Pulmonary artery endothelial cell (primary cell): ENCODE measurements around the gene HCN4. TPM values are rescaled to one million over a fixed set of nuclear protein-coding genes. Genes with fewer than 3 reads are reported as not detected.
"Not testable (repeated sequence)": the region's sequence is repeated elsewhere in the genome, so short reads cannot be mapped to it uniquely, and the experiment has no call there.

Experiments
- DNase-seq: peaks from one replicate; pipeline ENCODE4 v3.0.0-alpha.2; 2011; ENCODE audit warnings: low read depth, low spot score
- total RNA-seq: library from RNA; depleted of rRNA; stranded (reverse); fragments of >200 nt; gene quantifications from 2 replicates; pipeline ENCODE4 v1.2.3, GENCODE V29; 2014

HCN4 gene
- total RNA-seq, 1 donor from 2014 or later, result not detected

DNA sequence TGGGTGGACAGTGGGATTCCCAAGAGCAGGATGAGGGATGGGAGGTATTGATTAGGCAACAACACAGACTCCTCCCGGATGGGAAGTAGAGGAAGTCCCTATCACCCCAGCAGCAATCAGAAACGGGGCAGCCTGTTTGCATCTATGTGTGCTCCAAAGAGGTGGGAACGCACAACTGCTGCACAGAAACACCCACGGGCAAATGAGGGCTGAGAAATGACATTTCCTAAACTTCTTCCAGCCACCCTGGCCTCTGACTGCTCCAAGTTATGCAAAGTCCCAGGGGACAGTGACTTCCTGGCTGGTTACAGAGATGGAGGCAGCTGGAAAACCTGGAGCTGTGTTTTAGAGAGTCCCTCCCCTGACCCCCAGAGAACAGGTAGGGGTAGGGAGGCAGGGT, 42.6 kb downstream of the HCN4 start:
- no peak for DNase-seq

DNA sequence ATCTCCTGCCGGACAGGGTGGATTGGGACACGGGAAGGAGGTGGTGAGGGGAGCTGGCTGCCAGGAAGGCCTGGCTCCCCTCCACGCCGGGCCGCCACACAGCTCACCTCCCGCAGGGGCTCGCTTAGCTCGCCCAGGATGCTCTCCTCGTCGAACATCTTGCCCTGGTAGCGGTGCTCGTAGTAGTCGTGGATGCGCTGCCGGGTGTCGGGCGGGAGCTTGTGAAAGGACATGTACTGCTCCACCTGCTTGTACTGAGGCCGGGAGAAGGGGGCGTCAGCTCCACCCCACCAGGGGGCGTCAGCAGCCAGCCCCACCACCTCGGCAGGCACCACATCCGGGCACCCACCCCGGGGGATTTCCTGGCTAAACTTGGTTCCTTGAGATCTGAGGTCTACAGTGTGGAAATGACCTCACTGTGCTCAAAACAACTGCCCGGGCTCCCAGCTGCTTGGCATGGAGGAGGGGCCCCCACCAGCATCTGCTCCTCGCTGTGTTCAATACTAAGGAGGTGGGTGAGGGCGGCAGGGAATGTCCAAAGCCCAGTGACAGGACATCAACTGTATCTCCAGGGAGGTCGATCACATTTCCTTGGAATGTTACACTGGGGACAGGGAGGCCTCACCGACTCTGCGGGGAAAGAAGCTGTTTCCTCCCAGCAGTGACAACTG, 43.4 kb downstream of the HCN4 start:
- DNase-seq, result no peak

DNA sequence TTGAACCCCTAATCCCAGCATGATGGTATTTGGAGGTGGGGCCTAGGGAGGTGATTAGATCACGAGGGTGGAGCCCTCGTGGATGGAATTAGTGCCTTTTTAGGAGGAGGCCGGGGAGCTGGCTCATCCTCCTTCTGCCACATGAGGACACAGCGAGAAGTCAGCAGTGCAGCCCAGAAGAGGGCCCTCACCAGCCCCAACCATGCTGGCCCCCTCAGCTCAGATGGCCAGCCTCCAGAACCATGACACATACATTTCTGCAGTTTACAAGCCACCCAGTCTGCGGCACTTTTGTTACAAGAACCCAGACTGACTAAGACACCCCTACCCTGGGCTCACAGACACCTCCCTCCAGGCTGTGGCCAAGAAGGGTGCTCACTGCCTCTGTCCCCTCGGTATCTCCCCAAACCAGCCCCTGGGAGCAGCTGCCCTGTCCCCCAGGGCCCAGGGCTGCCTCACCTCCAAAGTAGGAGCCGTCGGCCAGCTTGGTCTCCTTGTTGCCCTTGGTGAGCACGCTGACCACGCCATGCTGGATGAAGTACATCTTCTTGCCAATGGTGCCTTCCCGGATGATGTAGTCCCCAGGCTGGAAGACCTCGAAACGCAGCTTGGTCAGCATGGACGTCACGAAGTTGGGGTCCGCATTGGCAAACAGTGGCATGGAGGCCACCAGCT, 44.1 kb downstream of the HCN4 start:
- no peak for DNase-seq

DNA sequence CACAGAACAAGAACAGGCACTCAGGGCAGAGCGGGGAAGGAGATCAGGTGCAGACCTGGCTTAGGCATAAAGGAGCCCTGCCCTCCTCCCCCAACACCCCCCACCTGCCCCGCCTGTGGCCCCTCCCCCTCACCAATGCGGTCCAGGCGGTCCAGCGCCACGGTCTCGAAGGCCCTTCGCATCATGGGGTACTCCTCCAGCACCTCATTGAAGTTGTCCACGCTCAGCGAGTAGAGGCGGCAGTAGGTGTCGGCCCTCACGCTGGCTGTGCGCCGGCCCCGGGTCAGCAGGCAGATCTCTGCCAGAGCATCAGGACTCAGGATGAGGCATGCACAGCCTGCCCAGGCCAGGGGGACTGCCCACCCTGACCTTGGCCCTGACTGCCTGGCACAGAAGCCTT, 44.8 kb downstream of the HCN4 start:
- DNase-seq, result no peak

DNA sequence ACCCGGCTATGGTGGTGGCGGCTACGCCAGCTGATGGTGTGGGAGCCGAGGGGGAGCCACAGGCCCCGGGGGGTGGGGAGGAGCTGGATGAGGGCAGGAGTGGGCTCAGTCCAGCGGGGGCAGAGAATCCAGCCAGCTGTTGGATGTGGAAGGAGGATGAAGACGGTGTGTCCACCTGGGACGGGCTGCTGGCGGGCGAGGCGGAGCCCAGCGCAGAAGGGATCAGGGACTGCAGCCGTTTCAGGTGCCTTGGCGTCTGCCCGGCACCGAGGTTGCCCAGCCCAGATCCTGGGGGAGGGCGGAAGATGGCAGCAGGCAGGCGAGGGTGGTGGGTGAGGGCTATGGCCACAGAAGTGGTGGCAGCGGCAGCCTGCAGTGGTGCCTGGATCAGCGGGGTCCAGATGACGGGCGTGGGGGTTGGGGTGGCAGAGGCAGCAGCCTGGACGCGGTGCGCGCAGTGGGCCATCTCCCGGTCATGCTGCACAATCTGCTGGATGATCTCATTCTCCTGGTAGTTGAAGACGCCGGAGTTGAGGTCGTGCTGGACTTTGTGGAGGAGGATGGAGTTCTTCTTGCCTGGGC, 45.3 kb downstream of the HCN4 start:
- DNase-seq, result no peak

DNA sequence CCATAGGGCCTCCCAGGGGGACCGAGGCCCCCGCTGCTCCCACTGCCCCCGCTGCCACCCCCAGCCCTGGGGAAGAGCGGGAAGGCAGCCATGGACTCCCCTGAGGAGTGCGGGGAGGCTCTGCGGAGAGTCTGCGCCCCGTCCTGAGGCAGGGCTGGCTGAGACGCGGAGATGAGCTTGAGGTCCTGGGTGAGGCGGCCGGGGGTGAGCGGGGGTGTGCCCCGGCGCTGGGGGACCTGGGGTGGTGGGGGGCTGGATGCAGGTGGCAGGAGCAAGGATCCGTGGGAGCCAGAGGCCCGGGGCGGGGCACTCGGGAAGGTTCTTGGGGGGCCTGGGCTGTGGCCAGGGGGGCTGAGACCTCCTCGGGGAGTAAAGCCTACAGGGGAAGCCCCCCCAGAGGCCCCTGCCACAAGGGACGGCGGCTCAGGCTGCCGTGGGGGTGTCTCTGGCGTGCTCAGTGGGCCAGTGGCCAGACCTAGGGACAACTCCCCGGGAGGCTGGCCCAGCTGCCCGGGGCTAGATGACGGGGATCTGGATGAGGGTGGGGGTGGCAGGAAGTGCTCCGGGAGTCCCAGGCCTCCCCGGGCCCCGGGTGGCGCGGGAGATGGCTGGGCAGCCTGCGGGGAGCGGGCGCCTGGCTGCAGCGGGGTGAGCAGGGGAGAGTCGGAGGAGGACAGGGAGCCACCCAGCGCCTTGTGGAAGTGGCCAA, 45.9 kb downstream of the HCN4 start:
- DNase-seq, result no peak

DNA sequence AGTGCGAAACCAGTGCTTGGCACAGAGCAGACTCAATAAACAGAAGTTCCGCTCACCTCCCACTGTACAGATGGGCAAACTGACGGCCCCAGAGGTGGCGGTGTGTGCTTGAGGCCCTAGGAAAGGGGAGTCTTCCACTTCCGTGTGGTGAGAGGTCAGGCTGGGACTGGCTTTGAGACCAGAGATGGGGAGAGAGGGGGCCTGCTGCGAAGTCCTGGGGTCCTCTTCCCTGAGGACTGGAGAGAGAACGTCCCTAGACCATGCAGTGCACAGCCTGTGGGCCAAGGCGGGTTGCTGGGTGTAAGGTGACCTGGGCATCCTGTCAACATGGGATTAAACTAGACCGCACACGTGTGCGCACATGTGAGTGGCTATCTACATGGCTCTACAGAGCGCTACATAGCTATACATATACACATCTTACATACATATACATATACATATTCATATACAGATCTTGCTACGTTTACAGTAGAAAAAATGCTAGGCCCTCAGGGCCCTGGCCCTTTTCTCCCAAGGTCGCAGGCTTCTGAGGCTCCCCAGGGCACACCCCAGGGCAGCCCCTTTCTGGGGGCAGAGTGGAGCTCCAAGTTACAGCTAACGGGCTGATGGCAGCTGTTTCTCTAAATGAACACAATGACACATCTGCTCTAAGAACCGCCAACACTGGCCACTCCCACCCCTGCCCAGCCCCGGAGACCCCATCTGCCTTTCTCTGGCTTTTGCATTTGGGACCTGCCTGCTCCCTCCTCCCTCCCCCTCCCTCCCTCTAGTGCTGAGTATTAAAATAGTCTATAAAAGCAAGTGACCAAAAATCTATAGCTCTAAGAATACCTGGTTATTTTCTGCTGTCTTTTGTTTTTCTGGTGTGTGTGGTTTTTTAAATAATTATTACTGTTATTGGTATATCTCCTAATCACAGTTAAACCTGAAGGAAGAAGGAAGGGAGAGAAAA, 47.0 kb downstream of the HCN4 start:
- no peak for DNase-seq

DNA sequence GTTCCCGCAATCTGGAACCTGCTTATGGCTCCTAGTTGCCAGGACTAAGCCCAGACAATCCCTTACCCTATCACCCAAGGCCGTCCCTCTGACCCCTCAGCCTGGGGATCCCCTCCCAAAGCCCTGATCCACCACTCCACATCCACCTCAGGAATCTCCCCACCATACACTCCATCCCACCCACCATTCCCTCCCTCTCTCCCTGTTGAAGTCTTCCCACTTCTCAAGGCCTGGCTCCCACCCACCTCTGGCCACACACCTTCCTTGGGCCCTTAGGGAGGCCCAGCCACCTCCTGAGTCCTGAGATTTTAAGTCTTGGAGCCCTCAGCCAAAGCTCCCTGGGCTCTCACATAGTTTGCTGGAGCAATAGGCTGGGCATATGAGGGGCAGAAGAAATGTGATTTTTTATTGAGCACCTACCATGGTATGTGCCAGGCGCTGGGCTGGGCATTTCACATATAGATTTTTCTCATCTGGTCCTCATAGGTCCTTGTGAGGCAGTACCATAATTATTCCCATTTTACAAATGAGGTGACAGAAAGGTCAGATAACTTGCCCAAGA, 48.1 kb downstream of the HCN4 start:
- no peak for DNase-seq

DNA sequence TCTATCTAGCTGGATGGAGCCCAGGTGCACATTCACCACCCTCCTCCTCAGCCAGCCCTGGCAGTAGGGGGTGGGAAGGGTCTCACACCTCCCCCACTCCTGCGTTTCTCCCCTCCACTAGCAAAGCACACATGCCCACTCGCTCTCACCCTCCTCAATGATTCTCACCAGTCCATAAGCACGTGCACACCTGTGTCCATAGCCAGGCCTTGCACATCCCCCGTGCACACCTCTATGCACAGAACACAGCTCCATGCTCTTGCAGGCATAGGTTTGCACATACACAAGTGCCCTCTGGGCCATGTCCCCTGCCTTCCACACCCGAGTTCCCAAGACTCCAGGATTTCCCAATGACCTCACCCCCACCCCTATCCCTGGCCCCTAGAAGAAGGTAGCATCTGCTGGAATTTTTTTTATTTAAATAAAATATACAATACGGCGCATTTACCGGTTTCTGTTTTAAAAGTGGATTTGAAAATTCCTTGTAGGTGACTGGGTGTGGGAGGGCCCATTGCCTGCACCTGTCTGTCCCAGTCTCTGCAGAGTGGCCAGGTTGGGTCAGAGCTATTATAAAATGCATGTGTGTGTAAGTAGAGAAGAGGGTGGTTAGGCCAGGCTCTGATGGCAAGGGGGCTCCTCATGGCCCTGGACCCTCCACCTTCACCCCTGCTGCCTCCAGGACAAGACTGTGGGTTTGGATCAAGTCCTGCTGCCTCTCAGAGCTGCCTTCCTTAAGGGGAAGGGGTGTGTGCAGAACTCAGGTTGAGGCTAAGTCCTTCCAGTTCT, 49.1 kb downstream of the HCN4 start:
- DNase-seq, result no peak

DNA sequence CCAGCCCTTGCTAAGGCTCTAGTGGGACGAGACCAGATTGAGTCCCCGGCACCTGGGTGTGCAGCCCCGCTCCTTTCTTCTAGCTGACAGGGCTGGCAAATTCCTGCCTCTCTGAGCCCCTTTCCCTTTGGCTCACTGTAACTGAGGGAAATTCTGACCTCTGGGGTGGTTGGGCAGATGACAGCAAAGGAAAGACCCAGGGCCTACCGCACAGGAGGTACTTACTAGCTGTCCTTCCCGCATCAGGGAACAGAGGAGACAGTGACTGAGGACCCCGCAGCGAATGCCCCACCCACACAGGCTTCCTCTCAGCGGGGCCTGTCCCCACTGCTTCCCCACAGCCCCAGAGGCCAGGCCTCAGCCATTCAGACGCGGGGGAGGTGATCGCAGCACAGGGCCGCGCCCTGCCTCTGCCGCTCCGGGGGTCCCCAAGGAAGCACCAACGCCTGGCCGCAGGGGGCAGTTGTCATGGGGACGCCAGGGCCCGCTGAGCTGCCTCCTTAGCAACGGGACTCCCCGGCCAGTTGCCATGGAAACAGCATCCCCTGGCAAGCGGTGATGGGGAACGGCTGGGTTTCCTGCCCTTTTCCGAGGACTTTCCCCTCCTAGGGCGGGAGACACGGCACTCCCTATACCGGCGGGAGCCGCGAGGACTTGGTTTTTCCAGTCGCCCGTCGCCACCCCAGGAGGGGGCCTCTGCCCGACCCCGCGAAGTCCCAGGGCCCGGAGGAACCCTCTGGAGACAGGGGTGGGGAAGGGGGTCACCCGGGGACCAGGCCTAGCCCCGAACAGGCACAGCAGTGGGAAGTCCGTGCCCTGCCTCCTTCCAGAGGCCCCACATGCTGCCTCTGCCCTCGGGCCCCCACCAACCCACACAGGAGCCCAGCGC, 50.1 kb downstream of the HCN4 start:
- no peak for DNase-seq

DNA sequence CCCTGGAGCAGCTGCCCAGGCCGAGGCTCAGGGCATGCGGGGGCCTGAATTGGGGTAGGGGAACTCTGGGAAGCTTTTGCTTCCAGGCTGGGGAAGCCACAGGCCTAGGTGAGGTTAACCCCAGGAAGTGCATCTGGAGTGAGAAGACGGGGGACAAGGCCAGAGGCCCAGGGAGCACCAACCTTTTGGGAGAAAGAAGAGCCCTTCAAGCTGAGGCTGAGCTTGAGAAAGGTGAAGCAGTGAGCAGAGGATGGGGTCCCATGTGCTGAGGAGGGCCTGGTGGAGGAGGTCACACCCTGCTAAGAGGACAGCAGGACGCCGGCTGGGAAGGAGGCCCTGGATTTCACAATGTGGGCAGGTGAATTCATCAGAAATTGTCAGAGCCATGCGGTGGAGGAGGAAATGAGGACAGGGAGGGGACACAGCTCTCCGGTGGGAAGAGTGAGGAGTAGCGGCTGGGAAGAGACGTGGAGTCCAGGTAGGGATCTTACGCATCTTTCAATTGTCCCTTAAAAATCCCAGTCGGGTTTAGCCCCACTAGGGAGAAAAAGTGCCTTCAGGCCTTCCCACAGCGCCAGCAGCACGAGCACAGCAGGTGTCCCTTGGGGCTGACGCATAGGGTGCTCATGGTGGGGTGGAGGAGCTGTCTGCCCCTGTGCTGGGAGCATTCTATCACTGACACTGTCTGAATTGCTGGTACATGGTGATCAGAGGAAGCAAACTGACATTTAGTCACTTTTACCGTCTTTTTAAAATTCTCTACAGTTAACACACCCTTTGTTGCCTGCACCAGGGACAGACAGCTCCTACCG, 50.9 kb downstream of the HCN4 start:
- DNase-seq, result no peak

DNA sequence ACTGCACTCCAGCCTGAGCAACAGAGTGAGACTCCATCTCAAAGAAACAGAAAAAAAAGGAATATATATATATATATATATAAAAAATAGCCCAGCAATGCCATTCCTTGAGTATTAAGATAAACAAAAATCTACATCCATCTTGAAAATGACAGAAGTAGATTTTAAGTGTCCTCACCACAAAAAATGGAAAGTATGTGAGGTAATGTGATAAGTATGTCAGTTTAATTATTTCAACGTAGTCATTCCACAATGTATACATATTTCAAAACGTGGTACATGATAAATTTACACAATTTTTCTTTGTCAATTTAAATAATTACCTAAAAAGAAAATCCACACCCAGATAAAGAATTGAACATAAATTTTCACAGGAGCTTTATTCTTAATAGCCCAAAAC, 54.9 kb downstream of the HCN4 start:
- no peak for DNase-seq

DNA sequence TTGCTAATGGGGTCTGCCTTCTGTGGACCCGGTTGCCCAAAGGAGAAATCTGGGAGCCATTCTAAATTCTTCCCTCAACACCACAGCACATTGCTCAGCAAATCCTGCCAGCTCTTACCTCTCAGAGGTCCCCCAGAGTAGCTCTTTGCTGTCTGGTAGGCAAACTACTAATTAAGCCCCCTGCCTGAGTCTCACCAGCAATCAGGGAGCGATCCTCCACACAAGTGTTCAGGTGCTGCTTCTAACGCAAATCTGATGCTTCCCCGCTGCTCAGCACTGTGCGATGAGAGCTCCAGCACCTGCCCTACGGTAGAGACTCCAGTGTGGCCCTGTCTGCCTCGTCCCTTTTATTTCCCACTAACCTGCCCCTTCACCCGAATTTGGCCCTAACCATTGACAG, 60.5 kb downstream of the HCN4 start:
- DNase-seq, result no peak

DNA sequence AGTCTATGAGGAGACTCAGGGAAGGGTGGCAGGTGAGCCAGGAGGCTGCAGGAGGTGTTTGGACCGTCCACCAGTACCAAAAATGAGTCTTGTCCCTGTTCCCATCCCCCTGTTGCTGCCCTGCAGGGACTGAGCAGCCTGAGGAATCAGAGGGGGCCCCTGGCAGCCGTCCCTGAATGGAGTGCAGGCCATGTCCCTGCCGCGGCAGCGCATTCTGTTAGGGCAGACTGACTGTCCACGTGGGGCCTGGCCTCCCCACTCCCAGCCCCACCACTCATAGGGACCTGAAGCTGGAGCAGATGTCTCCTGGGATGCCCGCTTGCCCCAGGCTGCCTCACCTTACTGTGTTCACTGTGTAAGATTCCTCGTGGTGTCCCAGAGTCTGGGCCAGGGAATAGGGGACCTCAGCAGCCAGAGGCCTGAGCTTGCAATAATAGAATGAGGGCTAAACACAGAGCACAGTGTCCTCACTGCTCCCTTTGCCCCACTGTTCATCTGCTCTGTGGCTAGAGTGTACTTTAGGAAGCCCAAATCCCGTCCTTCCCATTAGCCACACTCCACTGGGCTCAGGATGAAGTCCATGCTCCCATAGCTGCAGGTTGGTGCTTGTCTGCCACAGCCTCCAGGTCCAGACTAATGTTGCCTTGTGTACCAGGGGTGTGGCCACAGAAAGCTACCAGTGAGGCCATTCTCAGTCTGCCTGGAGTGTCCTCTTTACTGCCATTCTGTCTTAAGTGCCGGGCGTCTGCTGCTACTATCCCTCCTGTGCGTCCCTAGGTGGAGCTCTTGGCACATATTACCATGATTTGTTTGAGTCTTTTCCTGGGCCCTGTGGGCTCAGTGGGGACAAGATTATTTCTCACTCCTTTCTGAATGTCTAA, 63.2 kb downstream of the HCN4 start:
- no peak for DNase-seq

DNA sequence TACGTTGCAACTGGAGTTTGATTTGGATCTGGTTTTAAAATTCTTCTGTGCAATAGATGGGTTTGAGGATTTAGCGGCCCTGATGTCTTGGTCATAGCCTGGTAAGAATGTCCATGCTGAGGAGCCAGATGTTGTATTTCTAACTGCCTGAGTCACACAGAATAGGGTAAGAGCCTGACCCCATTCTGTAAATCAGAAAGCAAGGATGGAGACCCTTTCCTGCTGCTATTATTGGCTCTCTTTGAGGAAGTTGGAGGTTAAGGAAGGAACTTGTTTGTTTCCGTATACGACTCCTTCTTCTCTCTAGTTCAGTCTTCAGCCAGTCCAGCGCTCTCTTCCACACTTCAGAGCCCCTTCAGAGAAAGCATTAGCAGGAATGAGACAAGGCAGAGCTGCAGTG, 65.1 kb downstream of the HCN4 start:
- DNase-seq, result no peak

DNA sequence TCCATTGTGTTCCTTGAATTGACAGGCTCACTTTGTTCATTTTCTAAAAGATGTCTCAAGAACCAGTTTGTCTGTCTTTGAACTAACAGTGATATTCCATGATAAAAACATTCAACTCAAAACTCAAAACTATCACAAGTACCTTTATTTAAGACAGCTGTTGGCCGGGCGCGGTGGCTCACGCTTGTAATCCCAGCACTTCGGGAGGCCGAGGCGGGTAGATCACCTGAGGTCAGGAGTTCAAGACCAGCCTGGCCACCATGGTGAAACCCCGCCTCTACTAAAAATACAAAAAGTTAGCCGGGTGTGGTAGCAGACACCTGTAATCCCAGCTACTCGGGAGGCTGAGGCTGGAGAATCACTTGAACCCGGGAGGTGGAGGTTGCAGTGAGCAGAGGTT, 68.5 kb downstream of the HCN4 start:
- DNase-seq, result not testable (repeated sequence)

DNA sequence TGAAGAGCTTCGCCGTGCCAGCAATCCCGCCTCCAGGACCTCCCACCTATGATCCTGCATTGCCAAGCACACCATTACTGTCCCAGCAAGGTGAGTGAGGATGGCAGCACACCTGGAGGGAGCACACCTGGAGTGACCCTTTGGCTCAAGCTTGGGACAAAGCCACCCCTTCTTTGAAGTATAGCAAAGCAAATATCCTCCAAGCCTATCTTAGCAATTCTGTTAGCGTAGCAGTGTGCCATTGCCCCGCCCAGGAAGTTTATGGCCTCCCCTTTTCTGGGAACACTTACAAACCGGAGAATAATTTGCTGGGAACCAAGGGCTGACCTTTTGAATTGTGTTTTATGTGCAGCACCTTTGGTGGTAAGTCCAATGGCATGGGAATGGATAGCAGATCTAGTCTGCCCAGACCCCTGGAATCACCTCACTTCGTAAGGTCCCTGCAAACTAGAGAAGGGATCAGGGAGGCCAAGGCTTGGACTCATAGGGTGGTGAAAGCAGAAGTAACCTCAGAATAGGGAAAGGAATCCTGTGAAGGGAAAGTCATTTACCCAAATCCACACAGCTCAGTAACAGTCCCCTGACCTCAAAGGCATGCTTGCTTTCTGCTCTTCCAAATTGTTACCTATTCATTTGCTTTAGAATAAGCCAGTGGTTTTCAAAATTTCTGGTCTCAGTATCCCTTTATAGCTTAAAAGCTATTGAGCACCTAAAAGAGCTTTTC, 70.1 kb downstream of the HCN4 start:
- no peak for DNase-seq
